Osteocyte (in vitro differentiated cells): ENCODE data around the gene ZRSR2. TPM values are rescaled to one million over a fixed set of nuclear protein-coding genes. Genes with fewer than 3 reads are reported as not detected.

Experiments
- DNase-seq: peaks from one replicate; pipeline ENCODE4 v3.0.0; 2021; ENCODE audit warnings: mixed read lengths; ENCODE audit not compliant: unreplicated experiment; ENCODE audit errors: extremely low spot score
- H3K27ac Mint-ChIP-seq: one replicate; pipeline ENCODE4 v1.8.0; 2021; ENCODE audit warnings: mild to moderate bottlenecking, mixed read lengths; ENCODE audit not compliant: unreplicated experiment
- H3K27me3 Mint-ChIP-seq: one replicate; pipeline ENCODE4 v1.8.0; 2021; ENCODE audit warnings: mixed read lengths; ENCODE audit not compliant: unreplicated experiment
- H3K36me3 Mint-ChIP-seq: one replicate; pipeline ENCODE4 v1.8.0; 2021; ENCODE audit warnings: mixed read lengths; ENCODE audit not compliant: unreplicated experiment
- H3K4me1 Mint-ChIP-seq: one replicate; pipeline ENCODE4 v1.8.0; 2021; ENCODE audit warnings: mixed read lengths; ENCODE audit not compliant: unreplicated experiment
- H3K4me3 Mint-ChIP-seq: one replicate; pipeline ENCODE4 v1.8.0; 2021; ENCODE audit warnings: mild to moderate bottlenecking, moderate library complexity, mixed read lengths; ENCODE audit not compliant: unreplicated experiment
- H3K9me3 Mint-ChIP-seq: one replicate; pipeline ENCODE4 v1.8.0; 2021; ENCODE audit warnings: mixed read lengths; ENCODE audit not compliant: unreplicated experiment
- total RNA-seq: library from RNA; stranded (reverse); gene quantifications from 2 replicates; pipeline ENCODE4 v1.2.1, GENCODE V29; 2021
- TF ChIP-seq, protein P1 (sequence below): fragments of 200-600 bp; sonication (generic); IDR thresholded peaks from 2 replicates; pipeline ENCODE4 v1.5.0; 2021; ENCODE audit warnings: antibody characterized with exemption, mild to moderate bottlenecking, moderate library complexity

ZRSR2 gene
- total RNA-seq, 1 donor from 2014 or later, result 16.3 TPM

DNA sequence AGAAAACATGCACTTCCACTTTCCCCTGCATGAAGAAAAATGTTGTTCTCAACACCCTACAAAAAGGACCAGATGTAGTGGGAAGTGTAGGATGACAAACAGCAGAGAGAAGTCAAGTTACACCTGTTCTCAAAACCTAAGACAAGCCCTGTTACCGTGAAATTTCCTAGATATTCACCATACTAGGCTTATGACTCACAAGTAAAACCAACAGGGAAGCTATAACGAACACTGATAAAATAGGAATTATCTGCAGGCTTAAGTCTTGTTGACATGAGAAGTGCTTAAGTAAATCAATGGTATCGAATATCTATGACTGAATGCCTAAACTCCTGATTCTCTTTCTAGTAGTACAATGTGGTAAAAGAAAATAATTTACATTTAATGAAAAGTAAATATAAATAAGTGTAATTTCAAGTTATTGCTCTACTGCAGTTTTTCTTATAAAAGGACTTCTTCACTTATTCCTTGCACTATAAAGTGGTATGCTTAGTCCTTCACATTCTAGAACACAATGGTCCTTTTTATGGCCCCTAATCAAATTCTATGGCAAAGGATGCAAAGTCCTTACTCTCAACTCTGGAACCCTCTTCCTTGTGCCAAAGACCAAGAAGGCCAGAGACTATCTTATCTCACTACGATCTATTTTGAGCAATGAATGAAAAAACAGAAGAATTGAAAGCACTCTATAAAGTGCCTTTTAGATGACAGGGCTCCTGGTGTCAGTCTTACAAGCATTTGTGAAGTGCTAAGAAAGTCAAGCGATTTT is 44.7 kb downstream of the ZRSR2 start:
- Mint-ChIP-seq H3K4me1 (peaks cover 12% of the 10 kb centered on the region), H3K27ac (no peak overlapping the region)

GRCh38 chrX:15838017-15838416 is 47.7 kb downstream of the ZRSR2 start:
- Mint-ChIP-seq H3K36me3 (peaks cover 31% of the 10 kb centered on the region), H3K4me1 (peaks cover 6% of the 10 kb centered on the region), H3K27ac (no peak overlapping the region), H3K4me3 (no peak overlapping the region), H3K9me3 (no peaks in the 10 kb centered on the region), H3K27me3 (no peaks in the 10 kb centered on the region)
- no peak for DNase-seq
- TF ChIP-seq, protein P1, sequence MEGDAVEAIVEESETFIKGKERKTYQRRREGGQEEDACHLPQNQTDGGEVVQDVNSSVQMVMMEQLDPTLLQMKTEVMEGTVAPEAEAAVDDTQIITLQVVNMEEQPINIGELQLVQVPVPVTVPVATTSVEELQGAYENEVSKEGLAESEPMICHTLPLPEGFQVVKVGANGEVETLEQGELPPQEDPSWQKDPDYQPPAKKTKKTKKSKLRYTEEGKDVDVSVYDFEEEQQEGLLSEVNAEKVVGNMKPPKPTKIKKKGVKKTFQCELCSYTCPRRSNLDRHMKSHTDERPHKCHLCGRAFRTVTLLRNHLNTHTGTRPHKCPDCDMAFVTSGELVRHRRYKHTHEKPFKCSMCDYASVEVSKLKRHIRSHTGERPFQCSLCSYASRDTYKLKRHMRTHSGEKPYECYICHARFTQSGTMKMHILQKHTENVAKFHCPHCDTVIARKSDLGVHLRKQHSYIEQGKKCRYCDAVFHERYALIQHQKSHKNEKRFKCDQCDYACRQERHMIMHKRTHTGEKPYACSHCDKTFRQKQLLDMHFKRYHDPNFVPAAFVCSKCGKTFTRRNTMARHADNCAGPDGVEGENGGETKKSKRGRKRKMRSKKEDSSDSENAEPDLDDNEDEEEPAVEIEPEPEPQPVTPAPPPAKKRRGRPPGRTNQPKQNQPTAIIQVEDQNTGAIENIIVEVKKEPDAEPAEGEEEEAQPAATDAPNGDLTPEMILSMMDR, result peak; percentile 31

More for the DNA sequence above, 44.7 kb downstream of the ZRSR2 start:
- Mint-ChIP-seq H3K27me3 (no peaks in the 10 kb centered on the region), H3K36me3 (peaks cover 19% of the 10 kb centered on the region), H3K4me3 (no peak overlapping the region), H3K9me3 (no peaks in the 10 kb centered on the region)
- DNase-seq, result no peak
- TF ChIP-seq, protein P1, result no peak

GRCh38 chrX:15841853-15842516 is 51.7 kb downstream of the ZRSR2 start:
- Mint-ChIP-seq H3K27me3 (no peaks in the 10 kb centered on the region), H3K4me1 (peaks cover under 1% of the 10 kb centered on the region), H3K9me3 (no peaks in the 10 kb centered on the region), H3K27ac (no peak overlapping the region), H3K4me3 (no peak overlapping the region), H3K36me3 (peaks cover 47% of the 10 kb centered on the region)
- no peak for DNase-seq
- TF ChIP-seq, protein P1, result no peak

DNA sequence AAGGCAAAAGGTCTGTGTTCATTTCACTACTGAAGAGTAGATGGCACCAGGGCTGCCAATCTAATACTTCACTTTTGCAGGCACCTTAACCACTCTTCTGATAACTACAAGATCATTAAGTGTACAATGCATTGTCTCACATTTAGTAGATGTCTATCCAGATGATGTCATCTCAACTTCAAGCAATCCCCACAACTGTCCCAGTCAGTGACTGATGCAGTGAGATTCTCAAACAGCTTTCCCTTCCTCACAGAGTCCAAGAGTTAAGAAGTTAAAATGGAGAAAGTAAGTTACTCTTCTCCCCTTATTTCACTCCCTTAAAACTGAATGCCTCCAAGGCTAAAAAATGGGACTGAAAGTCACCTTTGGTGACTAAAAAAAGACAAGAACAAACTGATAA is 53.7 kb downstream of the ZRSR2 start:
- Mint-ChIP-seq H3K4me1 (peaks cover 7% of the 10 kb centered on the region), H3K4me3 (no peak overlapping the region), H3K27me3 (no peaks in the 10 kb centered on the region), H3K27ac (no peak overlapping the region), H3K9me3 (no peaks in the 10 kb centered on the region), H3K36me3 (peaks cover 52% of the 10 kb centered on the region)
- no peak for DNase-seq
- TF ChIP-seq, protein P1, result no peak

- Mint-ChIP-seq H3K27ac (no peak overlapping the region), H3K4me1 (peaks cover 48% of the 10 kb centered on the region), H3K9me3 (no peaks in the 10 kb centered on the region), H3K36me3 (peaks cover 46% of the 10 kb centered on the region), H3K27me3 (no peaks in the 10 kb centered on the region), H3K4me3 (no peak overlapping the region)
- DNase-seq, result no peak
- TF ChIP-seq, protein P1, result no peak
Observed at GRCh38 chrX:15848576-15848975, 58.3 kb downstream of the ZRSR2 start.
